ENCODE measurements around the gene BBLN. TPM values are rescaled to one million over a fixed set of nuclear protein-coding genes. Genes with fewer than 3 reads are reported as not detected.

The BBLN gene
- total and polyA plus RNA-seq, 8 donors, result 23.1 to 133 (median 34.7) TPM

DNA sequence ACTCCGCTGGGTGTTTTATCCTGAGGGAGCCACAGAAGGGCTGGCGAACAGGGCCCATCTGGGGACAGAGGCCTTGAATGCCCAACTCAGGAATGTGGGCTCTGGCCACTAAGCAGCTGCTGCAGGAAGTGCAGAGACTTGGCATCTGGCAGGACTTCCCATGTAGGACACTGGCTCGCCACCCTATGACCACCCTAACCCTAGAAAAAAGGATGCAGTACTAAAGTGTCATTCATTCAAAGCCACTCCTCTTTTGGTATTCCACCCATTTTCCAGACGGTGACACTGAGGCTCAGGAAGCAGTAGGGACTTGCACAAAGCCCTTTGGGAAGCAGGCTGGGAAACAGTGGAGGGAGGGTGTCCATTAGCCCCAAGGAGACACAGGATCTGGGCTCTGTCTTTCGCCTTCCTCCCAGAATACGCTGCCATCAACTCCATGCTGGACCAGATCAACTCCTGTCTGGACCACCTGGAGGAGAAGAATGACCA lies 3.0 kb downstream of the BBLN start:
- H3K4me3 ChIP-seq, result no peak overlapping the region
- no peaks in the 10 kb centered on the region for H3K9me3 ChIP-seq
- H3K27me3 ChIP-seq, result no peaks in the 10 kb centered on the region
- DNase-seq (no peak), ATAC-seq (no peak), FAIRE-seq (no peak)
- peaks cover 0 to 13% (median 3%) of the 10 kb centered on the region in 3 donors for H3K4me1 ChIP-seq
- H3K27ac ChIP-seq, result no peak overlapping the region
- H3K36me3 ChIP-seq, result peaks cover 0 to 29% (median 0%) of the 10 kb centered on the region in 3 donors
- TF ChIP-seq CTCF (IDR thresholded peaks at IDR 0.05), result no peak
- intact Hi-C loops (cut with DNase I), result no loop called here
- WGBS, 2 donors, result 98% methylated on average over 6 of the region's 6 CpGs

- no peaks in the 10 kb centered on the region for H3K27me3 ChIP-seq
- H3K4me3 ChIP-seq, result no peak overlapping the region
- FAIRE-seq (no peak), ATAC-seq (no peak), DNase-seq (peak in 2 of 6 donors; percentile 45 to 75)
- intact Hi-C loops (cut with DNase I), result no loop called here
- H3K27ac ChIP-seq, result no peak overlapping the region
- H3K9me3 ChIP-seq, result no peaks in the 10 kb centered on the region
- peaks cover 0 to 35% (median 0%) of the 10 kb centered on the region in 3 donors for H3K36me3 ChIP-seq
- H3K4me1 ChIP-seq, result peaks cover 0 to 13% (median 3%) of the 10 kb centered on the region in 3 donors
- TF ChIP-seq CTCF (IDR thresholded peaks at IDR 0.05), result no peak
- WGBS, 2 donors, result 87 to 89% methylated on average over 10 of the region's 10 CpGs
Measured at GRCh38 chr9:128163523-128164306, 3.6 kb downstream of the BBLN start.

DNA sequence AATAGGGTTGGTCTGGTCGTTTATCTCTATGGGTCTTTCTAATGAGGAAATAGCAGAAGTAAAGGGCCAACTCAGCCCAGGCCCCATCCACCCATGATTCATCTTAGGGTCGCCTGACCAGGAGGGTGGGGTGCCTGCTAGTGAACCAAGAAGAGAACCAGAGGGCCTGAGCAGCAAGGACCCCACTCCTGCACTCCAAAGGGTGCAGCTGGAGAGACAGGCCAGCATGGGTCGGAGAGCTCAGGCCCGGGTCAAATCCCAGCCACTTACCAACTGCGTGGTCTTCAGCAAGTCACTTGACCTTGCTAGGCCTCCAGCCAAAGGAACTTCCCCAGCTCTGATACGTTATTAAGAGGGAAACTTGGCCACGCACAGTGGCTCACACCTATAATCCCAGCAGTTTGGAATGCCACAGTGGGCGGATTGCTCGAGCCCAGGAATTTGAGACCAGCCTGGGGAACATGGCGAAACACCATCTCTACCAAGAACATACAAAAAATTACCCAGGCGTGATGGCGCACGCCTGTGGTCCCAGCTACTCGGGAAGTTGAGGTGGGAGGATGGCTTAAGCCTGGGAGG lies 4.3 kb downstream of the BBLN start:
- H3K27ac ChIP-seq, result no peak overlapping the region
- intact Hi-C loops (cut with DNase I), result no loop called here

DNA sequence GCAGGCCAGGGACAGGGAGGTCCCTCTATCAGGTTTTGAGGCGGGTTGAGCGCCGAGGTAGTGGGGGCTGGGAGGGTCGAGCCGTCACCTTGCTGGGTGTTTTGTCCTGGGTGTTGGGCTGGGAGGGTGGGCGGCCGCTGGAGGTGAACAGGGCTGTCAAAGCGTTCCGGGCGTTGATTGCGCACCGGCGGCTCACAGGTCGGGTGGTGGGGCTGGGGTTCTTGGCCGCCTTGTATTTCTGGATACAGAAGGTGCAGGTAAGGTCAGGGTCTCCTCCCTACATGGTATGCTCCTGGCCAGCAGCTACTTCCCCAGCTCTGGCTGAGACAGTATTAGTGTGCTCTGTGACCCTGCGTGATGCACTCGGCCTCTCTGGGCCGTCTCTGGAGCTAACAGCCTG lies 6.1 kb downstream of the BBLN start:
- Histone ChIP-seq H3K4me3 (no peak overlapping the region), H3K27me3 (no peaks in the 10 kb centered on the region), H3K9me3 (no peaks in the 10 kb centered on the region), H3K4me1 (peaks cover 0 to 8% (median 3%) of the 10 kb centered on the region in 3 donors), H3K27ac (no peak overlapping the region), H3K36me3 (peaks cover 0 to 48% (median 2%) of the 10 kb centered on the region in 3 donors)
- 95 to 97% methylated on average over 18 of the region's 18 CpGs for WGBS, 2 donors
- no peak for TF ChIP-seq CTCF (IDR thresholded peaks at IDR 0.05)
- FAIRE-seq (no peak), ATAC-seq (no peak), DNase-seq (no peak)
- intact Hi-C loops (cut with DNase I), result no loop called here

More for the DNA sequence above, 4.3 kb downstream of the BBLN start:
- Histone ChIP-seq H3K36me3 (peaks cover 0 to 42% (median 0%) of the 10 kb centered on the region in 3 donors), H3K27me3 (no peaks in the 10 kb centered on the region), H3K9me3 (no peaks in the 10 kb centered on the region), H3K4me1 (peaks cover 0 to 13% (median 3%) of the 10 kb centered on the region in 3 donors), H3K4me3 (no peak overlapping the region)
- DNase-seq, result no peak
- no peak for FAIRE-seq
- 85% methylated on average over 14 of the region's 14 CpGs for WGBS, 2 donors
- no peak for TF ChIP-seq CTCF (IDR thresholded peaks at IDR 0.05)
- ATAC-seq, result no peak

Data from pancreas (tissue), 10 donors.